ENCODE data around the gene IFNL2.

DNA sequence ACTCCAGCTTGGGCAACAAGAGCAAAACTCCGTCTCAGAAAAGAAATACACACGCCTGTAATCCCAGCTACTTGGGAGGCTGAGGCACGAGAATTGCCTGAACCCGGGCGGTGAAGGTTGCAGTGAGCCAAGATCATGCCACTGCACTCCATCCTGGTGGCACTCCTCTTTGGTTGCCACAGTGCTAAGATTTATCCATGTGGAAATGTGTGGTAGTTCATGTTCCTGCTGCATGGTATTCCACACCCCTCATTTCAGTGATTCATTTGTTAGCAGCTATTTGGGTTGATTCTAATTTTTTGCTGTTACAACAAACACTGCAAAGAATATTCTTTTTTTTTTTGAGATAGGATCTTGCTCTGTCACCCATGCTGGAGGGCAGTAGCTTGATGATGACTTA, 35.5 kb upstream of the IFNL2 start:
- TF ChIP-seq, protein P1, sequence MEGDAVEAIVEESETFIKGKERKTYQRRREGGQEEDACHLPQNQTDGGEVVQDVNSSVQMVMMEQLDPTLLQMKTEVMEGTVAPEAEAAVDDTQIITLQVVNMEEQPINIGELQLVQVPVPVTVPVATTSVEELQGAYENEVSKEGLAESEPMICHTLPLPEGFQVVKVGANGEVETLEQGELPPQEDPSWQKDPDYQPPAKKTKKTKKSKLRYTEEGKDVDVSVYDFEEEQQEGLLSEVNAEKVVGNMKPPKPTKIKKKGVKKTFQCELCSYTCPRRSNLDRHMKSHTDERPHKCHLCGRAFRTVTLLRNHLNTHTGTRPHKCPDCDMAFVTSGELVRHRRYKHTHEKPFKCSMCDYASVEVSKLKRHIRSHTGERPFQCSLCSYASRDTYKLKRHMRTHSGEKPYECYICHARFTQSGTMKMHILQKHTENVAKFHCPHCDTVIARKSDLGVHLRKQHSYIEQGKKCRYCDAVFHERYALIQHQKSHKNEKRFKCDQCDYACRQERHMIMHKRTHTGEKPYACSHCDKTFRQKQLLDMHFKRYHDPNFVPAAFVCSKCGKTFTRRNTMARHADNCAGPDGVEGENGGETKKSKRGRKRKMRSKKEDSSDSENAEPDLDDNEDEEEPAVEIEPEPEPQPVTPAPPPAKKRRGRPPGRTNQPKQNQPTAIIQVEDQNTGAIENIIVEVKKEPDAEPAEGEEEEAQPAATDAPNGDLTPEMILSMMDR (IDR thresholded peaks at IDR 0.05; ENCODE audit: low read length) = no peak
- TF ChIP-seq EZH2 (IDR thresholded peaks at IDR 0.05; ENCODE audit: borderline replicate concordance, low read length) = no peak
